Measurements from ENCODE around the gene HIVEP1. TPM values are rescaled to one million over a fixed set of nuclear protein-coding genes. Genes with fewer than 3 reads are reported as not detected.

The HIVEP1 gene
- total RNA-seq, 1 experiment from 2014 or later, result 24.3 TPM

- ATAC-seq (no peak), DNase-seq (ENCODE audit: low spot score) (no peak)
- peaks cover 12% of the 10 kb centered on the region for H3K9me3 Mint-ChIP-seq
- ChIA-PET CTCF (no interaction called here), POLR2A (no interaction called here)
- no peaks in the 10 kb centered on the region for H3K27me3 Mint-ChIP-seq (ENCODE audit: low read depth)
- H3K4me1 Mint-ChIP-seq, result peaks cover 31% of the 10 kb centered on the region
- TF ChIP-seq SMAD3 (CRISPR knock-in tag; IDR thresholded peaks at IDR 0.05; ENCODE audit: borderline replicate concordance) (no peak), PREB (CRISPR knock-in tag; IDR thresholded peaks at IDR 0.05; ENCODE audit: borderline replicate concordance) (no peak), CDX4 (CRISPR knock-in tag; IDR thresholded peaks at IDR 0.05; ENCODE audit: borderline replicate concordance) (no peak), FOXK1 (CRISPR knock-in tag; IDR thresholded peaks at IDR 0.05) (no peak), TP53 (CRISPR knock-in tag; IDR thresholded peaks at IDR 0.05) (no peak), ZNF671 (CRISPR knock-in tag; IDR thresholded peaks at IDR 0.05) (no peak), IRF2 (CRISPR knock-in tag; IDR thresholded peaks at IDR 0.05; ENCODE audit: borderline replicate concordance, low read depth) (no peak), ZNF121 (CRISPR knock-in tag; IDR thresholded peaks at IDR 0.05) (no peak), RORB (CRISPR knock-in tag; IDR thresholded peaks at IDR 0.05) (no peak), GABPB1 (CRISPR knock-in tag; IDR thresholded peaks at IDR 0.05) (no peak), MLX (CRISPR knock-in tag; IDR thresholded peaks at IDR 0.05) (no peak)
- no peak overlapping the region for H3K27ac Mint-ChIP-seq
- H3K36me3 Mint-ChIP-seq, result peaks cover 11% of the 10 kb centered on the region
- H3K4me3 Mint-ChIP-seq, result no peak overlapping the region
Measured at GRCh38 chr6:12088531-12088930, 76.4 kb downstream of the HIVEP1 start.

- Mint-ChIP-seq H3K27ac (no peak overlapping the region), H3K4me3 (no peak overlapping the region), H3K9me3 (peaks cover 12% of the 10 kb centered on the region), H3K27me3 (ENCODE audit: low read depth) (no peaks in the 10 kb centered on the region), H3K36me3 (peaks cover 14% of the 10 kb centered on the region), H3K4me1 (peaks cover 15% of the 10 kb centered on the region)
- ATAC-seq (no peak), DNase-seq (ENCODE audit: low spot score) (no peak)
- POLR2A ChIA-PET, result no interaction called here
- CTCF ChIA-PET, result interaction anchor here (0.6 kb wide), 3 partner anchors 58 to 515 kb away, joined by 3 to 6 read pairs (median 4); no protein-coding TSS in a partner anchor
- TF ChIP-seq MYBL2 (CRISPR knock-in tag; IDR thresholded peaks at IDR 0.05) (no peak), FOXK1 (CRISPR knock-in tag; IDR thresholded peaks at IDR 0.05) (no peak), ZNF317 (CRISPR knock-in tag; IDR thresholded peaks at IDR 0.05; ENCODE audit: borderline replicate concordance, low read depth) (no peak), MXD4 (CRISPR knock-in tag; IDR thresholded peaks at IDR 0.05; ENCODE audit: borderline replicate concordance) (no peak), GABPB1 (CRISPR knock-in tag; IDR thresholded peaks at IDR 0.05) (no peak), ZNF423 (CRISPR knock-in tag; IDR thresholded peaks at IDR 0.05) (no peak), ATF1 (CRISPR knock-in tag; IDR thresholded peaks at IDR 0.05) (no peak), AFF4 (CRISPR knock-in tag; IDR thresholded peaks at IDR 0.05; ENCODE audit: borderline replicate concordance) (no peak), NR3C1 (CRISPR knock-in tag; conservative IDR thresholded peaks at IDR 0.05; ENCODE audit: low read depth) (no peak), STAT6 (CRISPR knock-in tag; conservative IDR thresholded peaks at IDR 0.05; ENCODE audit: low read depth) (no peak), ZNF671 (CRISPR knock-in tag; IDR thresholded peaks at IDR 0.05) (no peak), KAT7 (CRISPR knock-in tag; IDR thresholded peaks at IDR 0.05; ENCODE audit: borderline replicate concordance) (no peak), ZNF396 (CRISPR knock-in tag; IDR thresholded peaks at IDR 0.05; ENCODE audit: borderline replicate concordance) (no peak), SMAD4 (CRISPR knock-in tag; IDR thresholded peaks at IDR 0.05) (no peak)
Measured at GRCh38 chr6:12090714-12091113, 78.6 kb downstream of the HIVEP1 start.

All from WTC11 (cell line).